ENCODE results near the gene YIPF5.
A peak's percentile ranks its signal among the peaks of the same experiment; 100 is the strongest.

YIPF5 gene

DNA sequence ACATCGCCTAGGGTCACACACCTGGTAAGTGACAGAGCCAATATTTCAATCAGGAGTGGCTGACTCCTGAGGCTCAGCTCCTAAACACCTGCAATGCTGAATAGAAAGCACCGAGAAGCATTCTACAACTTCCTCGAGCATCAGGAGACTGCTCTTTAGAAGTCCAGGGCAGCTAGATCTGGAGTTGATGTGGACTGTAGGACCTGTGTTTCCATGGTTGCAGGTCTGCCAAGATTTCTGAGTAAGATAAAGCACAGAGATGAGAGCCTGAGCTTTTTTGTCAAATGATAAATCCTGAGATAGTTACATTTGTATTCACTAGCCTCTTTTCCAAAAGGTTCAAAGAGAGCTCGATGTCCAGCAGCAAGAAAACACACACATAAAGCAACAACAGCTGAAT lies 43.8 kb downstream of the YIPF5 start:
- ChIA-PET CTCF (interaction anchor here (1.1 to 5.6 kb wide), 2 partner anchors 14 to 302 kb away, joined by 4 to 36 read pairs; no protein-coding TSS in a partner anchor), POLR2A (no interaction called here)
- no peak for DNase-seq (ENCODE audit: low read depth, low spot score)
- H3K4me3 ChIP-seq (ENCODE audit: low read depth, low read length), result no peak overlapping the region
- TF ChIP-seq, protein P1, sequence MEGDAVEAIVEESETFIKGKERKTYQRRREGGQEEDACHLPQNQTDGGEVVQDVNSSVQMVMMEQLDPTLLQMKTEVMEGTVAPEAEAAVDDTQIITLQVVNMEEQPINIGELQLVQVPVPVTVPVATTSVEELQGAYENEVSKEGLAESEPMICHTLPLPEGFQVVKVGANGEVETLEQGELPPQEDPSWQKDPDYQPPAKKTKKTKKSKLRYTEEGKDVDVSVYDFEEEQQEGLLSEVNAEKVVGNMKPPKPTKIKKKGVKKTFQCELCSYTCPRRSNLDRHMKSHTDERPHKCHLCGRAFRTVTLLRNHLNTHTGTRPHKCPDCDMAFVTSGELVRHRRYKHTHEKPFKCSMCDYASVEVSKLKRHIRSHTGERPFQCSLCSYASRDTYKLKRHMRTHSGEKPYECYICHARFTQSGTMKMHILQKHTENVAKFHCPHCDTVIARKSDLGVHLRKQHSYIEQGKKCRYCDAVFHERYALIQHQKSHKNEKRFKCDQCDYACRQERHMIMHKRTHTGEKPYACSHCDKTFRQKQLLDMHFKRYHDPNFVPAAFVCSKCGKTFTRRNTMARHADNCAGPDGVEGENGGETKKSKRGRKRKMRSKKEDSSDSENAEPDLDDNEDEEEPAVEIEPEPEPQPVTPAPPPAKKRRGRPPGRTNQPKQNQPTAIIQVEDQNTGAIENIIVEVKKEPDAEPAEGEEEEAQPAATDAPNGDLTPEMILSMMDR (IDR thresholded peaks at IDR 0.05; ENCODE audit: insufficient read depth, low read length, missing control alignments), result no peak

DNA sequence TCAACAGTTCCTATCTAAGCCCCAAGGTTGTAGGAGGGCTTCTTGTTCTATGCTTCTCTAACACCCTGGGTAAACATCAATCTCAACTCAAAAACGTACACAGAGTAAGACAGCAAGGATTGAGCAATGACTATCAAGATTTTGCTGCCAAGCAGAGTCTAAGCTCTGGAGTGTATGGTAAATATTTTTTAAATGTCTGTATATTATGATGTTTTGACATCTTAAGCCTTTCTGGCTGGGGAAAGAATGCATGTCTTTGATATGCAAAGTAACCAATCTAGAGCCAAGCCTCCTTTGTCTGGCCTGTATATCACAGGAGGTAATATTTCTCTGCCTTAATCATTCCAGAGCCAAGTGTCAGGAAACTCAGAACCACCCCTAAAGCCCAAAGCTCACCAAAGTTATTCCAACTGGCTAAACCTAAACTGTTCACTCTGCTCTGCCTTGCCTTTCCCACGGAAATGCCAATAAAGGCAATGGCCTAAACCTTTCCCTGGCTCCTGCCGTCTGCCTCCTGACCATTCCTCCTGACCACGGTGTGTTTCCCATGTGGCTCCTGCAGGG lies 45.2 kb downstream of the YIPF5 start:
- TF ChIP-seq, protein P1 (IDR thresholded peaks at IDR 0.05; ENCODE audit: insufficient read depth, low read length, missing control alignments), result no peak
- CTCF ChIA-PET, result interaction anchor here (1.0 to 5.6 kb wide), 2 partner anchors 13 to 15 kb away, joined by 3 to 36 read pairs; no protein-coding TSS in a partner anchor

DNA sequence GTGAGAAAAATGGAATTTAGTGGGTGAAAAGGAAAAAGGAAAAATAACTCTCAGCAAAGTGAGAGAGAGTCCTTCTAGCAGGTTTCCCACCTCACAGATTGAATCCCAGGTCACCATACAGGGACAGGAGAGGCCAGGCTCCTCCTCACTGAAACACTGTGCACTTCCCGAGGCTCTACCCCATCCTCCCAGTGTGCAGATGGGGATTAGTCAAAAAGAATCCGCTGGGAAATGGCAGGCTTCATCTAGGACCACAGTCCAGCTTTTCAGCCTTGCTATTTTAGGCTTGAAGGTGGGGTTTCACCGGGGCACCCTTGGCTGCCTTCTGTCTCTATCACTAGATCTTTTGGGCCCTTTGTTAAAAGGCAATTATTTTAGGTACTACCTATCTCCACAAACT lies 47.8 kb downstream of the YIPF5 start:
- H3K4me3 ChIP-seq (ENCODE audit: low read depth, low read length), result no peak overlapping the region
- ChIA-PET CTCF (interaction anchor here (1.2 to 2.5 kb wide), 2 partner anchors 10 to 17 kb away, joined by 3 to 10 read pairs; no protein-coding TSS in a partner anchor), POLR2A (no interaction called here)
- TF ChIP-seq, protein P1 (IDR thresholded peaks at IDR 0.05; ENCODE audit: insufficient read depth, low read length, missing control alignments), result no peak
- DNase-seq (ENCODE audit: low read depth, low spot score), result no peak

More for the DNA sequence above, 45.2 kb downstream of the YIPF5 start:
- no peak overlapping the region for H3K4me3 ChIP-seq (ENCODE audit: low read depth, low read length)
- POLR2A ChIA-PET, result no interaction called here
- peak; percentile 33 for DNase-seq (ENCODE audit: low read depth, low spot score)

DNA sequence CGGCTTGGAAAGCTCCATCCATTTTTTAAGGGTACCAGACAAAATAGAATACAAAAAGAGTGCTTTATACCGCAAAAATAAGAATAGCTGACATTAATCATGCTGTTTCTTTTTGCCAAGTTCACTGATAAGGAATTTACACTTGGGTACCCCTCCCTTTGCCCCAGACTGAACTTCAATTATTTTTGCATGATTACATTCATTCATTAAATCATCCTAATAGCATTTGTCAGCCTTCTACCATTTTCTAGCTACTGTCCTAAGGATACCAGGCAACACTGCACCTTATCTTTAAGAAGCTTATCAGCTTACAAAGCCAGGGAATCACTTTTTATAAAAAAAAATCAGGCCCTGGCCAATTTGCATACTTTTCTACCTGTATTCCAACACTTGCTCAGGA lies 48.4 kb downstream of the YIPF5 start:
- no peak overlapping the region for H3K4me3 ChIP-seq (ENCODE audit: low read depth, low read length)
- ChIA-PET CTCF (interaction anchor here (1.2 to 2.5 kb wide), 3 partner anchors 11 to 298 kb away, joined by 3 to 10 read pairs (median 4); no protein-coding TSS in a partner anchor), POLR2A (no interaction called here)
- DNase-seq (ENCODE audit: low read depth, low spot score), result no peak
- TF ChIP-seq, protein P1 (IDR thresholded peaks at IDR 0.05; ENCODE audit: insufficient read depth, low read length, missing control alignments), result no peak

DNA sequence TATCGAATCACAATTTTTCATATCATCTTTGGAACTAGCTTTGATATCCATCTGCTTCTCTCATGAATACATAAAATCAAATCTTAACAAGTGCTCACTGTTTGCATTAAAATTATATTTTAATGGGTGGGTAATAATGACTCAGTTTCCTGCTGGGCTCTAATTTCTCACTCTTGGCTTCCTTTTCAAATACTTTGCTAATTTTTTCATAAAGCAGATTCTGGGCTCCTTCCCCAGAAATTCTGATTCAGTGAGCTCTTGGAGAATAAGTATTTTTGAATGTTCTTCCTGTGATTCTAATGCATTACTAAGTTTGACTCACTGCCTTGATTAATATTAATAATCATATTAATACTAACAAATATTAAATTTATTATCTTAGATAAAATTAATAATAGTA lies 48.9 kb downstream of the YIPF5 start:
- ChIA-PET CTCF (interaction anchor here (0.7 to 2.5 kb wide), 6 partner anchors 9 to 297 kb away, joined by 3 to 10 read pairs (median 4); no protein-coding TSS in a partner anchor), POLR2A (no interaction called here)
- no peak overlapping the region for H3K4me3 ChIP-seq (ENCODE audit: low read depth, low read length)
- no peak for DNase-seq (ENCODE audit: low read depth, low spot score)
- TF ChIP-seq, protein P1 (IDR thresholded peaks at IDR 0.05; ENCODE audit: insufficient read depth, low read length, missing control alignments), result no peak

DNA sequence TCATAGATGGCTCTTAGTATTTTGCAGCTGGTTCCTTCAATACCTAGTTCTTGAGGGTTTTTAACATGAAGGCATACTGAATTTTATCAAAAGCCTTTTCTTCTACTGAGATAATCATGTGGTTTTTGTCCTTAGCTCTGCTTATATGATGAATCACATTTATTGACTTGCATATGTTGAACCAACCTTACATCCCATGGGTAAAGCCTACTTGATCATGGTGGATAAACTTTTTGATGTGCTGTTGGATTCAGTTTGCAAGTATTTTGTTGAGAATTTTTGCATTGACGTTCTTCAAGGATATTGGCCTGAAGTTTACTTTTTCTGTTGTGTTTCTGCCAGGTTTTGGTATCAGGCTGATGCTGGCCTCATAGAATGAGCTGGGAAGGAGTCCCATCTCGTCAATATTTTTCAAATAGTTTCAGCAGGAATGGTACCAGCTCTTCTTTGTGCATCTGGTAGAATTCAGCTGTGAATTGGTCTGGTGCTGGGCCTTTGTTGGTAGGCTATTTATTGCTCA lies 49.7 kb downstream of the YIPF5 start:
- no peak for DNase-seq (ENCODE audit: low read depth, low spot score)
- TF ChIP-seq, protein P1 (IDR thresholded peaks at IDR 0.05; ENCODE audit: insufficient read depth, low read length, missing control alignments), result no peak
- ChIA-PET POLR2A (no interaction called here), CTCF (interaction anchor here (0.7 to 2.5 kb wide), 5 partner anchors 8 to 296 kb away, joined by 3 to 10 read pairs (median 4); no protein-coding TSS in a partner anchor)
- H3K4me3 ChIP-seq (ENCODE audit: low read depth, low read length), result no peak overlapping the region

Measured in AG04449 (cell line).